H1 (cell line): Measurements from ENCODE around the gene SULF2. TPM values are rescaled to one million over a fixed set of nuclear protein-coding genes. Genes with fewer than 3 reads are reported as not detected.

Experiments used
- EP300 ChIP-seq, 2 experiments: IDR thresholded peaks; 1 replicate in 1 of 2; 2 replicates in 1 of 2; pipeline ENCODE4 v1.6.1; 2011 to 2012; ENCODE audit warnings: low read depth in 2 of 2, low read length in 2 of 2, mild to moderate bottlenecking in 2 of 2, borderline replicate concordance in 1 of 2, inconsistent platforms in 1 of 2, moderate library complexity in 1 of 2
- SRF ChIP-seq: IDR thresholded peaks from 2 replicates; pipeline ENCODE4 v1.6.1; 2011; ENCODE audit warnings: mild to moderate bottlenecking, low read depth, low read length, moderate library complexity
- polyA plus RNA-seq, 7 experiments: library from polyadenylated mRNA; depleted of rRNA in 3 of 7; stranded (reverse) in 5 of 7; unstranded in 2 of 7; fragments of >200 nt in 5 of 7; fragments of 200-250 nt in 2 of 7; gene quantifications; 1 replicate in 5 of 7; 2 replicates in 1 of 7; 4 replicates in 1 of 7; pipeline versions ENCODE4 v1.2.1 to v1.2.3, GENCODE V29; 2011 to 2013; ENCODE audit warnings: missing spikeins in 2 of 7, mixed read lengths in 2 of 7
- total RNA-seq: library from RNA; stranded (reverse); fragmentation: NEBNext Ultra II Directional; extraction: Animal tissue kit (Norgen Biotek cat#: 25700); gene quantifications from 2 replicates; pipeline ENCODE4 v1.2.1, GENCODE V29; 2021

The SULF2 gene
- total and polyA plus RNA-seq, 2 of the 8 experiments (the other 6 are each of a cell fraction or from before 2014, with no cell fraction given) = 15.7 to 28.2 TPM

DNA sequence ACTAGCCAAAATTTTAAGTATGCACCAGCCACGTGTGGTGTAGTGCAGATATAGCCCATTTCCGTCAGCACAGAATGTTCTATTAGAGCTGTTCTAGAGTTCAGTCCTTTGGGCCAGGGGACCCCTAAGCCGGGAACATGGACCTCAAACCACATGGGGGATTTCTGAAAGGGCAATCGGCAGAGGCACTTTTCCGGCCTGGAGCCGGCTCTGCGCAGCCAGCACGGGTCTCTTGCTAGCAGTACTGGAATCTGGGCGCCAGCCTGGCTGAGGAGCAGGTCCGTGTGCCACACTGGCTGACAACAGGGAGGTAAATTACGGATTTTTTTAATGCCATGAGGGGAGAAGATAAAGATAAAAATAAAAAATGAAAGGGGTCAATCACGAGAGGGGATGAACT, 120.5 kb downstream of the SULF2 start (continued):
- TF ChIP-seq EP300 (IDR thresholded peaks at IDR 0.05; ENCODE audit: borderline replicate concordance in 1 of 2, low read depth in 2 of 2, low read length in 2 of 2) = no peak
- TF ChIP-seq SRF = no peak
